ENCODE data around the gene GLO1.

Gene GLO1

DNA sequence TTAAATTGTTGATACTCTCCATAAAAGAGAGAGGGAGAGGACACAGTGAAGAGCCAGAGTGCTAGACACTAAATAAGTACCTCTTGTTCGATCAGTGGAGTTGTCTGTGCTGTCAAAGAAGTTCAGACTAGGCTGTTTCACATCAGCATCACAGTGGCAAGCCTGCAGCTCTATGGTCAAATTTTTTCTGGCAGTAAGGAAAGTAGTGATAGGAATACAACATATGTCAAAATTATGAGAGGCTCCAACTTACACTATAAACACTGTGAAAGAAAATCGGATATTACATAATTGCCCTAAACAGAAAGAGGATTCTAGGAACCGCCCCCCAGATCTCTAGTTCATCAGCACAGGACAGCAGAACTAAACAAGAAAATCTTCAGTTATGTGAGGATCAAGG lies 35.3 kb upstream of the GLO1 start:
- no peak overlapping the region for H4K91ac ChIP-seq (ENCODE audit: low read depth, low read length)
- H4K12ac ChIP-seq (ENCODE audit: low read depth, low read length), result no peak overlapping the region
- H2AK5ac ChIP-seq (ENCODE audit: low read length), result no peak overlapping the region
- H2BK5ac ChIP-seq (ENCODE audit: low read depth, low read length, poor library complexity), result no peak overlapping the region
- H2BK120ac ChIP-seq (ENCODE audit: insufficient read depth, low read length, poor library complexity), result no peak overlapping the region
- H3K79me1 ChIP-seq (ENCODE audit: low read length), result no peaks in the 10 kb centered on the region
- H3K27ac ChIP-seq (ENCODE audit: low read depth, low read length), result no peak overlapping the region
- H3K9ac ChIP-seq (ENCODE audit: low read length), result no peak overlapping the region
- no peak overlapping the region for H3K4me2 ChIP-seq (ENCODE audit: low read length)
- H3K4me3 ChIP-seq (ENCODE audit: low read depth, low read length), result no peak overlapping the region
- H2AFZ ChIP-seq (ENCODE audit: insufficient read depth, low read length, poor library complexity), result no peak overlapping the region
- H3K36me3 ChIP-seq (ENCODE audit: control insufficient read depth in 1 of 2, insufficient read depth in 2 of 2, low read length in 2 of 2), result no peaks in the 10 kb centered on the region
- no peak overlapping the region for H3K23ac ChIP-seq (ENCODE audit: low read length)
- no peaks in the 10 kb centered on the region for H3K4me1 ChIP-seq (ENCODE audit: control insufficient read depth in 1 of 2, insufficient read depth in 2 of 2, low read length in 2 of 2)
- H3K79me2 ChIP-seq (ENCODE audit: control insufficient read depth, insufficient read depth, low read length, poor library complexity), result no peaks in the 10 kb centered on the region
- H3K4ac ChIP-seq (ENCODE audit: low read depth, low read length), result no peak overlapping the region
- no peak overlapping the region for H4K8ac ChIP-seq (ENCODE audit: low read depth, low read length)
- H3K18ac ChIP-seq (ENCODE audit: low read length), result no peak overlapping the region
- H3K9me3 ChIP-seq (ENCODE audit: insufficient read depth, low read depth, low read length), result no peaks in the 10 kb centered on the region
- DNase-seq, result no peak
- no peaks in the 10 kb centered on the region for H3K27me3 ChIP-seq (ENCODE audit: insufficient read depth, low read length)
- no CpG with 5 or more reads among the region's 3 CpGs for WGBS (ENCODE audit: extremely low coverage, insufficient coverage, insufficient read length)
- no peak overlapping the region for H3K14ac ChIP-seq (ENCODE audit: low read length)
- H2BK12ac ChIP-seq (ENCODE audit: low read length), result no peak overlapping the region

DNA sequence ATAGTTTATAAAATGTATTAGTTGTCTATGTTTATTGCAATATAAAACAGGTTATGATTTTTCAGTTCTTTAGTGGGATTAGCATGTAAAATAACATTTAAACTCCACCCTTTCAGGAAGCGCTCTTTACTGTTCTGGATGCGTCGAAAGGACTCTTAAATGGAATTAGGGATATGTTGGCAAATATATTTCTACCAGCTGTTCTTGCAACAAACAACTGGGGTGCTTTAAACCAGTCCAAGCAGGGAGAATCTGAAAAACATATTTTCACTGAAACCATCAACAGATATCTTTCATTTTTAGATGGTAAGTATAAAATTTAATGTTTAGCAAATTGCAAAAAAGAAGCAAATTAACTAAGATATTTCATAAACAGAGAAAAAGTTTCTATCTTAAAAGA lies 34.0 kb upstream of the GLO1 start:
- H2BK120ac ChIP-seq (ENCODE audit: insufficient read depth, low read length, poor library complexity), result no peak overlapping the region
- no peaks in the 10 kb centered on the region for H3K4me1 ChIP-seq (ENCODE audit: control insufficient read depth in 1 of 2, insufficient read depth in 2 of 2, low read length in 2 of 2)
- DNase-seq, result no peak
- no peaks in the 10 kb centered on the region for H3K79me1 ChIP-seq (ENCODE audit: low read length)
- H3K27ac ChIP-seq (ENCODE audit: low read depth, low read length), result no peak overlapping the region
- H2AFZ ChIP-seq (ENCODE audit: insufficient read depth, low read length, poor library complexity), result no peak overlapping the region
- no peak overlapping the region for H2BK12ac ChIP-seq (ENCODE audit: low read length)
- no peaks in the 10 kb centered on the region for H3K79me2 ChIP-seq (ENCODE audit: control insufficient read depth, insufficient read depth, low read length, poor library complexity)
- no peak overlapping the region for H3K9ac ChIP-seq (ENCODE audit: low read length)
- no peak overlapping the region for H3K4me3 ChIP-seq (ENCODE audit: low read depth, low read length)
- no peaks in the 10 kb centered on the region for H3K9me3 ChIP-seq (ENCODE audit: insufficient read depth, low read depth, low read length)
- no peak overlapping the region for H2AK5ac ChIP-seq (ENCODE audit: low read length)
- H4K91ac ChIP-seq (ENCODE audit: low read depth, low read length), result no peak overlapping the region
- H3K4me2 ChIP-seq (ENCODE audit: low read length), result no peak overlapping the region
- H3K18ac ChIP-seq (ENCODE audit: low read length), result no peak overlapping the region
- H3K14ac ChIP-seq (ENCODE audit: low read length), result no peak overlapping the region
- no peak overlapping the region for H3K4ac ChIP-seq (ENCODE audit: low read depth, low read length)
- H3K27me3 ChIP-seq (ENCODE audit: insufficient read depth, low read length), result no peaks in the 10 kb centered on the region
- no peak overlapping the region for H3K23ac ChIP-seq (ENCODE audit: low read length)
- WGBS (ENCODE audit: extremely low coverage, insufficient coverage, insufficient read length), result no CpG with 5 or more reads among the region's 3 CpGs
- H4K12ac ChIP-seq (ENCODE audit: low read depth, low read length), result no peak overlapping the region
- no peak overlapping the region for H2BK5ac ChIP-seq (ENCODE audit: low read depth, low read length, poor library complexity)
- no peaks in the 10 kb centered on the region for H3K36me3 ChIP-seq (ENCODE audit: control insufficient read depth in 1 of 2, insufficient read depth in 2 of 2, low read length in 2 of 2)
- no peak overlapping the region for H4K8ac ChIP-seq (ENCODE audit: low read depth, low read length)

DNA sequence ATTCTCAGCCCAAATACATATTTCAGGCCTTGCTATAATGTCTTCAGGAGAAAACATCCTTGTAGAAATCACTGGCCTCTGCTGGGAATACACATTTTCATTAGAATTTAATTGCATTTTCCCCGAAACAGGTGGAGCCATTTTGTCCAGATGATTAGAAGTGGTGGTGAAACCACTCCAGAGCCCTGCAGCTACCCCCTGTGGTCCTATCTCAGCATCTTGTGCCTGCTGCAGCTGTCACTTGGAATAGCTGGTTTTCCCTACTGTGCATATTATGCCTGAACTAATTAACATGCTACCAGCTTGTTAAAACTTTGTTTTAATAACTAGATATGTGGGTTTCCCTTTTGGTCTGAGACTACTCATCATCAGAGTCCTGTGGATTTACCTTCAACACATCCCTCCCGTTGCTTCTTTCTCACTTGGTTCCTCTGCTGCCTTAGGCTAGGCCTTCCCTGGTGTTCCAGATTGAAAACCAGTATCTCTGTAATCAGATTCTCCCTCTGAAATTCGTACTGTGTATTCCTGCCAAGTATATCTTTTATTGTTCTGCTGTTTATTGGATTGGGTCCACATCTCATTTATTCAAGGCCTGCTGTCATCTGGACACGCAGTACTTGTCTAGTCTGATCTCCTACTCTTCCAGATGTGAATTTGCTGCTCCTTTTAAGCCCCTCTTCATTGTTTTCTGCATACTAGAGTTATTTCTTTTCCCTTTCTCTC lies 27.4 kb upstream of the GLO1 start:
- Histone ChIP-seq H3K4me3 (ENCODE audit: low read depth, low read length) (no peak overlapping the region), H3K27me3 (ENCODE audit: insufficient read depth, low read length) (no peaks in the 10 kb centered on the region), H4K12ac (ENCODE audit: low read depth, low read length) (no peak overlapping the region), H3K23ac (ENCODE audit: low read length) (no peak overlapping the region), H2BK5ac (ENCODE audit: low read depth, low read length, poor library complexity) (no peak overlapping the region), H3K36me3 (ENCODE audit: control insufficient read depth in 1 of 2, insufficient read depth in 2 of 2, low read length in 2 of 2) (no peaks in the 10 kb centered on the region), H3K9me3 (ENCODE audit: insufficient read depth, low read depth, low read length) (no peaks in the 10 kb centered on the region), H2BK12ac (ENCODE audit: low read length) (no peak overlapping the region), H3K4me2 (ENCODE audit: low read length) (no peak overlapping the region), H2BK120ac (ENCODE audit: insufficient read depth, low read length, poor library complexity) (no peak overlapping the region), H3K79me2 (ENCODE audit: control insufficient read depth, insufficient read depth, low read length, poor library complexity) (no peaks in the 10 kb centered on the region), H2AK5ac (ENCODE audit: low read length) (no peak overlapping the region), H3K79me1 (ENCODE audit: low read length) (no peaks in the 10 kb centered on the region), H3K14ac (ENCODE audit: low read length) (no peak overlapping the region), H4K91ac (ENCODE audit: low read depth, low read length) (no peak overlapping the region), H3K4me1 (ENCODE audit: control insufficient read depth in 1 of 2, insufficient read depth in 2 of 2, low read length in 2 of 2) (no peaks in the 10 kb centered on the region), H4K8ac (ENCODE audit: low read depth, low read length) (no peak overlapping the region), H2AFZ (ENCODE audit: insufficient read depth, low read length, poor library complexity) (no peak overlapping the region), H3K27ac (ENCODE audit: low read depth, low read length) (no peak overlapping the region), H3K18ac (ENCODE audit: low read length) (no peak overlapping the region), H3K9ac (ENCODE audit: low read length) (no peak overlapping the region), H3K4ac (ENCODE audit: low read depth, low read length) (no peak overlapping the region)
- no peak for DNase-seq
- no CpG with 5 or more reads among the region's 4 CpGs for WGBS (ENCODE audit: extremely low coverage, insufficient coverage, insufficient read length)

DNA sequence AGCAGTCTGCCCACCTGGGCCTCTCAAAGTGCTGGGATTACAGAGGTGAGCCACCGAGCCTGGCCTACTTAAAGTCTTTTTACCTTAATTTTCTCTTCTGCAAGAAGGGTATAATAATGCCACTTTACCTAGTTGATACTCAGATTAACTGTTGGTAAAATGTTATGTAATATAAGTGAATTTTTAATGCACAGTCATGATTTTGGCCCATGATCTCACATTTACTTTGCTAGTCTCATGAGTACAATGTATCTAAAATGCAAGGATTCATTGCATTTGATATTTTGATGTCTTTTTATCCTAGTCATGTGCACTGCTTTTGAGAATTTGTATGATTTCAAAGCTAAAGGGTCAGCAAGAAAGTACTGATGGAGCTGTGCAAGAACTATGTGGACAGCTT lies 25.3 kb upstream of the GLO1 start:
- no peak overlapping the region for H3K23ac ChIP-seq (ENCODE audit: low read length)
- H3K4me2 ChIP-seq (ENCODE audit: low read length), result no peak overlapping the region
- no peaks in the 10 kb centered on the region for H3K79me2 ChIP-seq (ENCODE audit: control insufficient read depth, insufficient read depth, low read length, poor library complexity)
- no peaks in the 10 kb centered on the region for H3K27me3 ChIP-seq (ENCODE audit: insufficient read depth, low read length)
- H3K9me3 ChIP-seq (ENCODE audit: insufficient read depth, low read depth, low read length), result no peaks in the 10 kb centered on the region
- no peaks in the 10 kb centered on the region for H3K36me3 ChIP-seq (ENCODE audit: control insufficient read depth in 1 of 2, insufficient read depth in 2 of 2, low read length in 2 of 2)
- H2AFZ ChIP-seq (ENCODE audit: insufficient read depth, low read length, poor library complexity), result no peak overlapping the region
- H3K14ac ChIP-seq (ENCODE audit: low read length), result no peak overlapping the region
- H2AK5ac ChIP-seq (ENCODE audit: low read length), result no peak overlapping the region
- no peak overlapping the region for H4K12ac ChIP-seq (ENCODE audit: low read depth, low read length)
- no CpG with 5 or more reads among the region's 1 CpG for WGBS (ENCODE audit: extremely low coverage, insufficient coverage, insufficient read length)
- no peak overlapping the region for H4K91ac ChIP-seq (ENCODE audit: low read depth, low read length)
- H2BK12ac ChIP-seq (ENCODE audit: low read length), result no peak overlapping the region
- no peak overlapping the region for H3K4ac ChIP-seq (ENCODE audit: low read depth, low read length)
- no peak overlapping the region for H2BK5ac ChIP-seq (ENCODE audit: low read depth, low read length, poor library complexity)
- H2BK120ac ChIP-seq (ENCODE audit: insufficient read depth, low read length, poor library complexity), result no peak overlapping the region
- H3K4me1 ChIP-seq (ENCODE audit: control insufficient read depth in 1 of 2, insufficient read depth in 2 of 2, low read length in 2 of 2), result no peaks in the 10 kb centered on the region
- H3K27ac ChIP-seq (ENCODE audit: low read depth, low read length), result no peak overlapping the region
- no peak for DNase-seq
- no peak overlapping the region for H3K9ac ChIP-seq (ENCODE audit: low read length)
- no peak overlapping the region for H3K4me3 ChIP-seq (ENCODE audit: low read depth, low read length)
- no peak overlapping the region for H4K8ac ChIP-seq (ENCODE audit: low read depth, low read length)
- H3K18ac ChIP-seq (ENCODE audit: low read length), result no peak overlapping the region
- H3K79me1 ChIP-seq (ENCODE audit: low read length), result no peaks in the 10 kb centered on the region

All from trophoblast cell (in vitro differentiated cells and primary cell).